HL-60 (cell line): ENCODE measurements around the gene DNAJC27.

ENCODE experiments used
- DNase-seq, 2 experiments: peaks; one replicate each; pipeline ENCODE4 v3.0.0-alpha.2; 2010 to 2020; ENCODE audit warnings: low read depth in 1 of 2, low spot score in 1 of 2
- H3K27ac ChIP-seq: fragments of 250-450 bp; sonication (Bioruptor Pico); replicated peaks from 2 replicates; pipeline ENCODE4 v1.5.1; 2020; ENCODE audit warnings: mild to moderate bottlenecking, moderate library complexity
- H3K27me3 ChIP-seq: fragments of 250-450 bp; sonication (Bioruptor Pico); 2 replicates; pipeline ENCODE4 v1.5.1; 2021; ENCODE audit warnings: mild to moderate bottlenecking, moderate library complexity; ENCODE audit not compliant: insufficient read depth, poor library complexity, severe bottlenecking
- H3K4me3 ChIP-seq: replicated peaks from 2 replicates; pipeline ENCODE4 v1.5.1; 2011; ENCODE audit warnings: mild to moderate bottlenecking, control low read depth, low read length; ENCODE audit not compliant: insufficient read depth
- GABPA ChIP-seq: IDR thresholded peaks from 2 replicates; pipeline ENCODE4 v1.6.1; 2012; ENCODE audit warnings: low read depth
- POLR2AphosphoS5 ChIP-seq: IDR thresholded peaks from 2 replicates; pipeline ENCODE4 v1.6.1; 2012; ENCODE audit warnings: low read depth
- SPI1 ChIP-seq: IDR thresholded peaks from 2 replicates; pipeline ENCODE4 v1.6.1; 2012; ENCODE audit warnings: low read depth, mild to moderate bottlenecking, borderline replicate concordance
- TF ChIP-seq, protein P1 (sequence below): IDR thresholded peaks from 2 replicates; pipeline ENCODE4 v1.6.1; 2012; ENCODE audit warnings: low read depth; ENCODE audit not compliant: insufficient replicate concordance
- TF ChIP-seq, protein P2 (sequence below): IDR thresholded peaks from one replicate; pipeline ENCODE4 v1.5.1; 2011; ENCODE audit warnings: low read length, control low read depth, inconsistent platforms; ENCODE audit not compliant: insufficient read depth

The DNAJC27 gene

GRCh38 chr2:24947561-24948157 lies 24.1 kb downstream of the DNAJC27 start:
- TF ChIP-seq POLR2AphosphoS5 (no peak), SPI1 (no peak), GABPA (no peak)
- TF ChIP-seq, protein P1, sequence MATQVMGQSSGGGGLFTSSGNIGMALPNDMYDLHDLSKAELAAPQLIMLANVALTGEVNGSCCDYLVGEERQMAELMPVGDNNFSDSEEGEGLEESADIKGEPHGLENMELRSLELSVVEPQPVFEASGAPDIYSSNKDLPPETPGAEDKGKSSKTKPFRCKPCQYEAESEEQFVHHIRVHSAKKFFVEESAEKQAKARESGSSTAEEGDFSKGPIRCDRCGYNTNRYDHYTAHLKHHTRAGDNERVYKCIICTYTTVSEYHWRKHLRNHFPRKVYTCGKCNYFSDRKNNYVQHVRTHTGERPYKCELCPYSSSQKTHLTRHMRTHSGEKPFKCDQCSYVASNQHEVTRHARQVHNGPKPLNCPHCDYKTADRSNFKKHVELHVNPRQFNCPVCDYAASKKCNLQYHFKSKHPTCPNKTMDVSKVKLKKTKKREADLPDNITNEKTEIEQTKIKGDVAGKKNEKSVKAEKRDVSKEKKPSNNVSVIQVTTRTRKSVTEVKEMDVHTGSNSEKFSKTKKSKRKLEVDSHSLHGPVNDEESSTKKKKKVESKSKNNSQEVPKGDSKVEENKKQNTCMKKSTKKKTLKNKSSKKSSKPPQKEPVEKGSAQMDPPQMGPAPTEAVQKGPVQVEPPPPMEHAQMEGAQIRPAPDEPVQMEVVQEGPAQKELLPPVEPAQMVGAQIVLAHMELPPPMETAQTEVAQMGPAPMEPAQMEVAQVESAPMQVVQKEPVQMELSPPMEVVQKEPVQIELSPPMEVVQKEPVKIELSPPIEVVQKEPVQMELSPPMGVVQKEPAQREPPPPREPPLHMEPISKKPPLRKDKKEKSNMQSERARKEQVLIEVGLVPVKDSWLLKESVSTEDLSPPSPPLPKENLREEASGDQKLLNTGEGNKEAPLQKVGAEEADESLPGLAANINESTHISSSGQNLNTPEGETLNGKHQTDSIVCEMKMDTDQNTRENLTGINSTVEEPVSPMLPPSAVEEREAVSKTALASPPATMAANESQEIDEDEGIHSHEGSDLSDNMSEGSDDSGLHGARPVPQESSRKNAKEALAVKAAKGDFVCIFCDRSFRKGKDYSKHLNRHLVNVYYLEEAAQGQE: no peak
- TF ChIP-seq, protein P2, sequence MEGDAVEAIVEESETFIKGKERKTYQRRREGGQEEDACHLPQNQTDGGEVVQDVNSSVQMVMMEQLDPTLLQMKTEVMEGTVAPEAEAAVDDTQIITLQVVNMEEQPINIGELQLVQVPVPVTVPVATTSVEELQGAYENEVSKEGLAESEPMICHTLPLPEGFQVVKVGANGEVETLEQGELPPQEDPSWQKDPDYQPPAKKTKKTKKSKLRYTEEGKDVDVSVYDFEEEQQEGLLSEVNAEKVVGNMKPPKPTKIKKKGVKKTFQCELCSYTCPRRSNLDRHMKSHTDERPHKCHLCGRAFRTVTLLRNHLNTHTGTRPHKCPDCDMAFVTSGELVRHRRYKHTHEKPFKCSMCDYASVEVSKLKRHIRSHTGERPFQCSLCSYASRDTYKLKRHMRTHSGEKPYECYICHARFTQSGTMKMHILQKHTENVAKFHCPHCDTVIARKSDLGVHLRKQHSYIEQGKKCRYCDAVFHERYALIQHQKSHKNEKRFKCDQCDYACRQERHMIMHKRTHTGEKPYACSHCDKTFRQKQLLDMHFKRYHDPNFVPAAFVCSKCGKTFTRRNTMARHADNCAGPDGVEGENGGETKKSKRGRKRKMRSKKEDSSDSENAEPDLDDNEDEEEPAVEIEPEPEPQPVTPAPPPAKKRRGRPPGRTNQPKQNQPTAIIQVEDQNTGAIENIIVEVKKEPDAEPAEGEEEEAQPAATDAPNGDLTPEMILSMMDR: no peak
- Histone ChIP-seq H3K27ac (no peak overlapping the region), H3K27me3 (no peaks in the 10 kb centered on the region), H3K4me3 (no peak overlapping the region)
- DNase-seq: no peak

GRCh38 chr2:24945907-24946306 lies 25.8 kb downstream of the DNAJC27 start:
- no peaks in the 10 kb centered on the region for H3K27me3 ChIP-seq
- TF ChIP-seq POLR2AphosphoS5 (no peak), GABPA (no peak), SPI1 (no peak)
- TF ChIP-seq, protein P1: no peak
- TF ChIP-seq, protein P2: no peak
- no peak for DNase-seq
- no peak overlapping the region for H3K4me3 ChIP-seq
- no peak overlapping the region for H3K27ac ChIP-seq

DNA sequence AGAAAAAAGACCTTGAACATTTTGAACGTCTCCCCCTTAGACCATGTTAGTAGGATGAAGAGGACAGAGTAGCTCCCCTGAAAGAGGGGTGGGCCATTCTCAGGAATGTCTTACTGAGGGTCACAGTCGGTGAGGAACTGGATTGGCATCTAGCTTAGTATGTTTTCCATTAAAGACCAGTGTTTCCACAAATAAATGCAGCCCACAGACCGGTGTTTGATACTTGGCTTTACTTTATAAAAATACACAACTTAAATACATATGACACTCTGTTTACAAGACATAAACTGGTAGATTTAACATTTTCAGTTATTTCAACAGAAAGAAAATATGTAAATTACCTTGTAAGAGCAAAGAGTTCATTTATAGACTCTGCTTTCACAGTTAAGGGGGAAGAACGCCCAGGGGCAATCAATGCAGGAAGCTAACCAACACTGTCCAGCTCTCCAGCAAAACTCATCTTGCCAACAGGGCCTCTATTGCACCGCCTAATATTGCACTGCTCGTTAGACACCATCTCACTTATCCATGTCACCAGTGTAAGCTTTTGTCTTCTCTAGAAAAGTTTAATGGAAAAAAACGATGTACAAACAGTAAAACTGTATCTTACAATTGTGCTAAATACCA lies 28.2 kb downstream of the DNAJC27 start:
- Histone ChIP-seq H3K27me3 (no peaks in the 10 kb centered on the region), H3K4me3 (no peak overlapping the region), H3K27ac (no peak overlapping the region)
- no peak for DNase-seq
- TF ChIP-seq, protein P2: no peak
- TF ChIP-seq SPI1 (no peak), GABPA (no peak), POLR2AphosphoS5 (no peak)
- TF ChIP-seq, protein P1: no peak
